Measurements from ENCODE around the gene YPEL4.

YPEL4 gene

GRCh38 chr11:57630171-57630570 is 19.5 kb downstream of the YPEL4 start:
- DNase-seq: no peak

GRCh38 chr11:57626895-57627294 is 22.8 kb downstream of the YPEL4 start:
- no peak for DNase-seq

- no peak for DNase-seq
Measured at GRCh38 chr11:57624864-57625263, 24.8 kb downstream of the YPEL4 start.

- no peak for DNase-seq
Measured at GRCh38 chr11:57622263-57622662, 27.4 kb downstream of the YPEL4 start.

GRCh38 chr11:57620467-57620866 is 29.2 kb downstream of the YPEL4 start:
- DNase-seq: no peak

GRCh38 chr11:57619331-57619730 is 30.4 kb downstream of the YPEL4 start:
- DNase-seq: no peak

- no peak for DNase-seq
Measured at GRCh38 chr11:57618438-57618837, 31.3 kb downstream of the YPEL4 start.

- no peak for DNase-seq
Measured at GRCh38 chr11:57616595-57616994, 33.1 kb downstream of the YPEL4 start.

GRCh38 chr11:57615308-57615707 is 34.4 kb downstream of the YPEL4 start:
- no peak for DNase-seq

- no peak for DNase-seq
Measured at GRCh38 chr11:57614234-57614772, 35.4 kb downstream of the YPEL4 start.

- DNase-seq: no peak
Measured at GRCh38 chr11:57610170-57610569, 39.5 kb downstream of the YPEL4 start.

- no peak for DNase-seq
Measured at GRCh38 chr11:57605028-57605420, 44.7 kb downstream of the YPEL4 start.

- DNase-seq: no peak
Measured at GRCh38 chr11:57604296-57605027, 45.2 kb downstream of the YPEL4 start.

GRCh38 chr11:57601297-57601696 is 48.4 kb downstream of the YPEL4 start:
- no peak for DNase-seq

- peak; percentile 70 for DNase-seq
Measured at GRCh38 chr11:57599381-57599780, 50.3 kb downstream of the YPEL4 start.

GRCh38 chr11:57598831-57599155 is 50.9 kb downstream of the YPEL4 start:
- DNase-seq: peak; percentile 71

GRCh38 chr11:57597916-57598830 is 51.5 kb downstream of the YPEL4 start:
- DNase-seq: peak; percentile 79

GRCh38 chr11:57597461-57597915 is 52.2 kb downstream of the YPEL4 start, which contains the start of gene SERPING1:
TSS of gene SERPING1 (plus strand) at chr11:57597685. CDS start at chr11:57598271, 586 bp downstream.
- DNase-seq: no peak

- no peak for DNase-seq
Measured at GRCh38 chr11:57596266-57596885, 53.3 kb downstream of the YPEL4 start.
